Measurements from ENCODE around the gene ZNF787.

Gene ZNF787

GRCh38 chr19:56053596-56053995 lies 67.5 kb downstream of the ZNF787 start:
- TF ChIP-seq EZH2 (IDR thresholded peaks at IDR 0.05; ENCODE audit: borderline replicate concordance, low read length) = no peak
- no peak for TF ChIP-seq CTCF (IDR thresholded peaks at IDR 0.05; ENCODE audit: low read length)
- no peaks in the 10 kb centered on the region for H3K27me3 ChIP-seq (ENCODE audit: insufficient read depth, low read length)
- no peak overlapping the region for H3K4me3 ChIP-seq (ENCODE audit: low read depth, low read length, poor library complexity, severe bottlenecking)
- no peaks in the 10 kb centered on the region for H3F3A ChIP-seq (ENCODE audit: insufficient read depth, low read length)
- no peaks in the 10 kb centered on the region for H3K9me3 ChIP-seq (ENCODE audit: low read length)
- no peaks in the 10 kb centered on the region for H4K20me1 ChIP-seq (ENCODE audit: insufficient read depth, low read length)
- no peak overlapping the region for H3K27ac ChIP-seq (ENCODE audit: low read depth, low read length, poor library complexity, severe bottlenecking)
- H3K4me1 ChIP-seq (ENCODE audit: insufficient read depth, low read length, severe bottlenecking) = no peaks in the 10 kb centered on the region
- no peak overlapping the region for H3K4me2 ChIP-seq (ENCODE audit: low read length)
- H3K36me3 ChIP-seq (ENCODE audit: insufficient read depth, low read length) = no peaks in the 10 kb centered on the region
- H3K9ac ChIP-seq (ENCODE audit: low read length) = no peak overlapping the region
- no peaks in the 10 kb centered on the region for H3K9me2 ChIP-seq (ENCODE audit: low read depth, low read length)
- H3K79me2 ChIP-seq (ENCODE audit: insufficient read depth, low read length) = no peaks in the 10 kb centered on the region
- no peak overlapping the region for H2AFZ ChIP-seq (ENCODE audit: low read length)

All from OCI-LY1 (cell line).